HG02571 (cell line): ENCODE data around the gene MYO5A.
A peak's percentile ranks its signal among the peaks of the same experiment; 100 is the strongest.
"Not testable (repeated sequence)": the region's sequence is repeated elsewhere in the genome, so short reads cannot be mapped to it uniquely, and the experiment has no call there.

Source experiments
- ATAC-seq: cut with Tn5 transposase; IDR thresholded peaks from one replicate; pipeline ENCODE4 v1.9.1; 2021; ENCODE audit warnings: mild to moderate bottlenecking, moderate library complexity; ENCODE audit not compliant: unreplicated experiment

The MYO5A gene

GRCh38 chr15:52546031-52546751 is 17.5 kb upstream of the MYO5A start:
- ATAC-seq = no peak

GRCh38 chr15:52540374-52541012 is 11.8 kb upstream of the MYO5A start:
- ATAC-seq = no peak

GRCh38 chr15:52537459-52537858 is 8.8 kb upstream of the MYO5A start:
- no peak for ATAC-seq

- no peak for ATAC-seq
These were observed 3.7 kb upstream of the MYO5A start for GRCh38 chr15:52532427-52532826.

- ATAC-seq = no peak
These were observed 1.3 kb upstream of the MYO5A start for GRCh38 chr15:52529940-52530339.

- no peak for ATAC-seq
These were observed 753 bp upstream of the MYO5A start for GRCh38 chr15:52529341-52529924.

GRCh38 chr15:52527911-52528563 is 643 bp downstream of the MYO5A start:
- peak; percentile 5 for ATAC-seq

GRCh38 chr15:52527196-52527910 is 1.3 kb downstream of the MYO5A start:
- no peak for ATAC-seq

- no peak for ATAC-seq
These were observed 4.2 kb downstream of the MYO5A start for GRCh38 chr15:52524223-52525136.

GRCh38 chr15:52523647-52524046 is 5.0 kb downstream of the MYO5A start:
- no peak for ATAC-seq

GRCh38 chr15:52523192-52523591 is 5.5 kb downstream of the MYO5A start:
- no peak for ATAC-seq

- ATAC-seq = no peak
These were observed 7.0 kb downstream of the MYO5A start for GRCh38 chr15:52521682-52522081.

GRCh38 chr15:52520421-52520820 is 8.3 kb downstream of the MYO5A start:
- ATAC-seq = no peak

- no peak for ATAC-seq
These were observed 10.0 kb downstream of the MYO5A start for GRCh38 chr15:52518487-52519371.

- no peak for ATAC-seq
These were observed 11.7 kb downstream of the MYO5A start for GRCh38 chr15:52517014-52517413.

GRCh38 chr15:52515343-52515742 is 13.3 kb downstream of the MYO5A start:
- ATAC-seq = no peak

- ATAC-seq = no peak
These were observed 14.2 kb downstream of the MYO5A start for GRCh38 chr15:52514482-52514881.

GRCh38 chr15:52512869-52513268 is 15.8 kb downstream of the MYO5A start:
- not testable (repeated sequence) for ATAC-seq

GRCh38 chr15:52511084-52511483 is 17.6 kb downstream of the MYO5A start:
- ATAC-seq = no peak
